Tibial nerve (tissue), 4 donors: ENCODE results near the gene PIP5K1C. TPM values are rescaled to one million over a fixed set of nuclear protein-coding genes. Genes with fewer than 3 reads are reported as not detected.
A peak's percentile ranks its signal among the peaks of the same experiment; 100 is the strongest.

Source experiments
- DNase-seq, 2 donors: peaks; one replicate each; pipeline ENCODE4 v3.0.0-alpha.2; 2019; ENCODE audit warnings: low spot score in 2 of 2
- H3K27ac ChIP-seq, 4 donors: fragments of 200-600 bp; sonication (generic) in 3 of 4; one replicate each; pipeline ENCODE4 v1.5.1; 2017 to 2019; ENCODE audit warnings: mild to moderate bottlenecking in 1 of 4
- H3K27me3 ChIP-seq, 2 donors: fragments of 200-600 bp; sonication (generic) in 1 of 2; one replicate each; pipeline versions ENCODE4 v1.5.1 to v1.6.0; 2017 to 2019
- H3K36me3 ChIP-seq, 3 donors: fragments of 200-600 bp; sonication (generic); one replicate each; pipeline ENCODE4 v1.5.1; 2018 to 2019
- H3K4me1 ChIP-seq, 4 donors: fragments of 200-600 bp; sonication (generic) in 3 of 4; one replicate each; pipeline ENCODE4 v1.5.1; 2017 to 2019
- H3K4me3 ChIP-seq, 4 donors: fragments of 200-600 bp; sonication (generic) in 3 of 4; one replicate each; pipeline ENCODE4 v1.5.1; 2017 to 2019; ENCODE audit warnings: mild to moderate bottlenecking in 1 of 4, moderate library complexity in 1 of 4
- H3K9me3 ChIP-seq, 4 donors: fragments of 200-600 bp; sonication (generic) in 3 of 4; one replicate each; pipeline ENCODE4 v1.5.1; 2017 to 2019
- CTCF ChIP-seq, 5 experiments: fragments of 200-600 bp in 3 of 5; fragments of 450-650 bp in 2 of 5; sonication (generic) in 3 of 5; IDR thresholded peaks; one replicate each; pipeline ENCODE4 v1.5.1; 2016 to 2019; ENCODE audit warnings: antibody characterized with exemption in 5 of 5, mild to moderate bottlenecking in 3 of 5, moderate library complexity in 2 of 5
- EP300 ChIP-seq, 2 donors: sonication (generic); formaldehyde crosslinking; IDR thresholded peaks; one replicate each; pipeline ENCODE4 v1.6.1; 2017; ENCODE audit warnings: antibody characterized with exemption in 2 of 2, mild to moderate bottlenecking in 1 of 2
- POLR2A ChIP-seq, 2 donors: fragments of 450-650 bp; IDR thresholded peaks; one replicate each; pipeline ENCODE4 v1.6.1; 2017; ENCODE audit warnings: antibody characterized with exemption in 2 of 2, mild to moderate bottlenecking in 2 of 2, moderate library complexity in 2 of 2
- WGBS, 2 donors: methylation state at CpG; one replicate each; pipeline ENCODE4 v1.1.5; 2018; 5-methylcytosine and 5-hydroxymethylcytosine counted together
- total RNA-seq, 4 donors: library from RNA; depleted of rRNA; stranded (reverse); fragments of >200 nt; gene quantifications; one replicate each; pipeline ENCODE4 v1.1.0, GENCODE V29; 2016

The PIP5K1C gene
- total RNA-seq, 4 donors from 2014 or later, result 23.0 to 37.2 (median 24.9) TPM

- DNase-seq, result no peak
- H3K27ac ChIP-seq, result peak overlapping the region in 2 of 4 donors; percentile 11 to 51
Measured at GRCh38 chr19:3712663-3713611, 12.7 kb upstream of the PIP5K1C start.

GRCh38 chr19:3710265-3710812 lies 10.1 kb upstream of the PIP5K1C start:
- H3K4me1 ChIP-seq, result peaks cover 0 to 10% (median 0%) of the 10 kb centered on the region in 4 donors
- DNase-seq, result peak; percentile 47 to 52
- peaks cover 0 to 44% of the 10 kb centered on the region in 2 donors for H3K27me3 ChIP-seq
- no peak overlapping the region for H3K27ac ChIP-seq
- WGBS, 2 donors, result 36 to 47% methylated on average over 18 to 20 of the region's 20 CpGs
- no peak overlapping the region for H3K4me3 ChIP-seq
- no peaks in the 10 kb centered on the region for H3K9me3 ChIP-seq
- H3K36me3 ChIP-seq, result no peaks in the 10 kb centered on the region
- no peak for TF ChIP-seq EP300 (IDR thresholded peaks at IDR 0.05)
- no peak for TF ChIP-seq CTCF (IDR thresholded peaks at IDR 0.05)
- no peak for TF ChIP-seq POLR2A (IDR thresholded peaks at IDR 0.05)

More at GRCh38 chr19:3712663-3713611, 12.7 kb upstream of the PIP5K1C start:
- H3K4me3 ChIP-seq, result no peak overlapping the region
- peaks cover 0 to 10% (median 0%) of the 10 kb centered on the region in 4 donors for H3K4me1 ChIP-seq
- no peaks in the 10 kb centered on the region for H3K9me3 ChIP-seq
- 44 to 47% methylated on average over 23 of the region's 23 CpGs for WGBS, 2 donors
- no peaks in the 10 kb centered on the region for H3K36me3 ChIP-seq
- no peak for TF ChIP-seq EP300 (IDR thresholded peaks at IDR 0.05)
- H3K27me3 ChIP-seq, result peaks cover 0 to 20% of the 10 kb centered on the region in 2 donors

GRCh38 chr19:3708207-3708931 lies 8.1 kb upstream of the PIP5K1C start, which contains the start of gene TJP3:
Gene TJP3 (plus strand): TSS chr19:3708384. CDS start chr19:3728433, 20,049 bp downstream.
- TF ChIP-seq EP300 (IDR thresholded peaks at IDR 0.05) (no peak), POLR2A (IDR thresholded peaks at IDR 0.05) (no peak), CTCF (IDR thresholded peaks at IDR 0.05) (no peak)
- Histone ChIP-seq H3K27me3 (peaks cover 0 to 52% of the 10 kb centered on the region in 2 donors), H3K4me3 (peak within 1 kb of the TSS in 1 of 4 donors; percentile 21), H3K36me3 (no peaks in the 10 kb centered on the region), H3K9me3 (no peaks in the 10 kb centered on the region), H3K27ac (peak within 1 kb of the TSS in 1 of 4 donors; percentile 70), H3K4me1 (peaks cover 0 to 9% (median 0%) of the 10 kb centered on the region in 4 donors)
- DNase-seq, result no peak
- WGBS, 2 donors, result 30 to 36% methylated on average over 14 to 22 of the region's 24 CpGs

GRCh38 chr19:3707868-3708206 lies 7.6 kb upstream of the PIP5K1C start:
- DNase-seq, result no peak
- WGBS, 2 donors, result 84 to 88% methylated on average over 10 to 12 of the region's 12 CpGs
- TF ChIP-seq CTCF (IDR thresholded peaks at IDR 0.05), result no peak
- TF ChIP-seq EP300 (IDR thresholded peaks at IDR 0.05), result no peak
- TF ChIP-seq POLR2A (IDR thresholded peaks at IDR 0.05), result no peak
- no peak overlapping the region for H3K4me3 ChIP-seq
- H3K27me3 ChIP-seq, result peaks cover 0 to 52% of the 10 kb centered on the region in 2 donors
- no peaks in the 10 kb centered on the region for H3K9me3 ChIP-seq
- no peaks in the 10 kb centered on the region for H3K36me3 ChIP-seq
- H3K27ac ChIP-seq, result peak overlapping the region in 1 of 4 donors; percentile 70
- H3K4me1 ChIP-seq, result peaks cover 0 to 3% (median 0%) of the 10 kb centered on the region in 4 donors

GRCh38 chr19:3701200-3701599 lies 932 bp upstream of the PIP5K1C start:
- 0% methylated on average over 1 of the region's 1 CpG for WGBS, 2 donors
- no peak for TF ChIP-seq EP300 (IDR thresholded peaks at IDR 0.05)
- TF ChIP-seq POLR2A (IDR thresholded peaks at IDR 0.05), result no peak
- no peak for TF ChIP-seq CTCF (IDR thresholded peaks at IDR 0.05)
- Histone ChIP-seq H3K36me3 (peaks cover 0 to 1% (median 0%) of the 10 kb centered on the region in 3 donors), H3K27ac (no peak overlapping the region), H3K9me3 (no peaks in the 10 kb centered on the region), H3K4me3 (no peak overlapping the region), H3K4me1 (peaks cover 0 to 31% (median 18%) of the 10 kb centered on the region in 4 donors), H3K27me3 (peaks cover 0 to 15% of the 10 kb centered on the region in 2 donors)
- DNase-seq, result no peak
